ENCODE results near the gene VAV2.

GRCh38 chr9:133812077-133812868, 179.9 kb downstream of the VAV2 start:
- TF ChIP-seq CTCF (IDR thresholded peaks at IDR 0.05) (no peak), ZFX (IDR thresholded peaks at IDR 0.05; ENCODE audit: borderline replicate concordance) (no peak)
